ENCODE measurements around the gene GFOD1.

The GFOD1 gene

GRCh38 chr6:13372076-13372475 lies 115.3 kb downstream of the GFOD1 start:
- DNase-seq: no peak

GRCh38 chr6:13371421-13372072 lies 115.9 kb downstream of the GFOD1 start:
- no peak for DNase-seq

GRCh38 chr6:13370623-13371022 lies 116.8 kb downstream of the GFOD1 start:
- DNase-seq: no peak

- no peak for DNase-seq
Measured at GRCh38 chr6:13369591-13369990, 117.8 kb downstream of the GFOD1 start.

GRCh38 chr6:13368731-13369115 lies 118.7 kb downstream of the GFOD1 start:
- no peak for DNase-seq

- DNase-seq: no peak
Measured at GRCh38 chr6:13368079-13368730, 119.2 kb downstream of the GFOD1 start.

- DNase-seq: no peak
Measured at GRCh38 chr6:13367396-13367795, 120.0 kb downstream of the GFOD1 start.

- no peak for DNase-seq
Measured at GRCh38 chr6:13365320-13365719, 122.1 kb downstream of the GFOD1 start.

- no peak for DNase-seq
Measured at GRCh38 chr6:13364842-13365241, 122.6 kb downstream of the GFOD1 start.

GRCh38 chr6:13362412-13362811 lies 125.0 kb downstream of the GFOD1 start:
- no peak for DNase-seq

- DNase-seq: no peak
Measured at GRCh38 chr6:13360671-13361540, 126.5 kb downstream of the GFOD1 start.

GRCh38 chr6:13359287-13359686 lies 128.1 kb downstream of the GFOD1 start:
- no peak for DNase-seq

GRCh38 chr6:13358511-13358910 lies 128.9 kb downstream of the GFOD1 start:
- no peak for DNase-seq

- DNase-seq: no peak
Measured at GRCh38 chr6:13357551-13358075, 129.8 kb downstream of the GFOD1 start.

- no peak for DNase-seq
Measured at GRCh38 chr6:13355999-13356785, 131.2 kb downstream of the GFOD1 start.

- no peak for DNase-seq
Measured at GRCh38 chr6:13355043-13355945, 132.1 kb downstream of the GFOD1 start.

GRCh38 chr6:13354331-13355042 lies 132.9 kb downstream of the GFOD1 start:
- DNase-seq: no peak

GRCh38 chr6:13352165-13352564 lies 135.2 kb downstream of the GFOD1 start:
- no peak for DNase-seq

- no peak for DNase-seq
Measured at GRCh38 chr6:13351271-13351670, 136.1 kb downstream of the GFOD1 start.

- DNase-seq: no peak
Measured at GRCh38 chr6:13349811-13350506, 137.4 kb downstream of the GFOD1 start.

Measured in stimulated activated CD4-positive, alpha-beta T cell treated with anti-CD3 and anti-CD28 coated beads, Interleukin-12 subunit alpha, Interleukin-12 subunit beta, amount 100 ng/mL, for 4 hours (primary cell).